Psoas muscle (tissue), 8 donors: Measurements from ENCODE around the gene GPLD1. TPM values are rescaled to one million over a fixed set of nuclear protein-coding genes. Genes with fewer than 3 reads are reported as not detected.

Experiments
- ATAC-seq, 4 donors: fragments of 200-7000 bp; cut with Tn5 transposase; one replicate each; pipeline ENCODE4 v1.9.1; 2020; ENCODE audit warnings: moderate library complexity in 3 of 4, mild to moderate bottlenecking in 2 of 4
- DNase-seq, 2 donors: peaks; one replicate each; pipeline ENCODE4 v3.0.0-alpha.2; 2020
- H3K27ac ChIP-seq: fragments of 200-600 bp; one replicate; pipeline ENCODE4 v1.8.0; 2022
- H3K27me3 ChIP-seq, 3 donors: fragments of 200-600 bp in 1 of 3; one replicate each; pipeline versions ENCODE4 v1.6.1 to v1.8.0; 2013 to 2022; ENCODE audit warnings: low read length in 2 of 3, mild to moderate bottlenecking in 2 of 3, moderate library complexity in 1 of 3; ENCODE audit not compliant: insufficient read depth in 3 of 3
- H3K36me3 ChIP-seq, 2 donors: fragments of 200-600 bp in 1 of 2; one replicate each; pipeline versions ENCODE4 v1.6.1 to v1.8.0; 2013 to 2022; ENCODE audit warnings: low read depth in 1 of 2, mild to moderate bottlenecking in 1 of 2, moderate library complexity in 1 of 2; ENCODE audit not compliant: insufficient read depth in 1 of 2
- H3K4me1 ChIP-seq: fragments of 200-600 bp; one replicate; pipeline ENCODE4 v1.8.0; 2022
- H3K4me3 ChIP-seq: fragments of 200-600 bp; one replicate; pipeline ENCODE4 v1.8.0; 2022; ENCODE audit warnings: mild to moderate bottlenecking
- H3K9me3 ChIP-seq: fragments of 200-600 bp; one replicate; pipeline ENCODE4 v1.8.0; 2022
- WGBS, 3 donors: extraction: QIAGEN DNeasy Blood & Tissue Kit; methylation state at CpG; one replicate each; pipeline versions ENCODE4 v1.1.6 to v1.1.7; 2013; 5-methylcytosine and 5-hydroxymethylcytosine counted together
- intact Hi-C, 2 donors: fragments of 100-400 bp; cut with DNase I; formaldehyde crosslinking; loops; one replicate each; pipeline versions ENCODE4 v1.11.0 to v1.14.2; 2022
- polyA plus RNA-seq, 3 donors: library from polyadenylated mRNA; stranded (reverse); fragments of 200-250 nt; gene quantifications; one replicate each; pipeline ENCODE4 v1.2.3, GENCODE V29; 2013
- total RNA-seq, 4 donors: library from RNA; stranded (reverse); fragmentation: NEBNext Ultra II Directional in 2 of 4; extraction: Animal tissue kit (Norgen Biotek cat#: 25700) in 2 of 4; gene quantifications; one replicate each; pipeline versions ENCODE4 v1.2.1 to v1.2.4, GENCODE V29; 2021 to 2023
- TF ChIP-seq, protein P1 (sequence below): fragments of 200-600 bp; IDR thresholded peaks from one replicate; pipeline ENCODE4 v1.8.0; 2022; ENCODE audit warnings: antibody characterized with exemption
- donor health status: healthy with polysubstance abuse.
- donor health status: DM: no; HTN: no; CAD: no; lungs with moderate emphysema.
- donor health status: Bipolar disorder and iron deficiency.
- donor health status: healthy.
- donor health status: DM: yes; HTN: yes; CAD: no.
- donor health status: DM: no; HTN: no; CAD: no.
- donor health status: DM: no; HTN: no; CAD: no.
- donor health status: DM: yes; HTN: yes; CAD: no.

GPLD1 gene
- total and polyA plus RNA-seq, 7 donors: 0.25 to 1.1 (median 0.38) TPM

GRCh38 chr6:24506814-24507520 is 17.6 kb upstream of the GPLD1 start:
- DNase-seq: no peak
- peaks cover 2 to 55% of the 10 kb centered on the region in 2 donors for H3K36me3 ChIP-seq

GRCh38 chr6:24504649-24505586 is 15.5 kb upstream of the GPLD1 start:
- H3K36me3 ChIP-seq: peaks cover 2 to 41% of the 10 kb centered on the region in 2 donors
- no peak overlapping the region for H3K4me3 ChIP-seq
- H3K9me3 ChIP-seq: no peaks in the 10 kb centered on the region
- ATAC-seq: no peak
- intact Hi-C loops: no loop called here
- DNase-seq: no peak
- H3K27me3 ChIP-seq: no peaks in the 10 kb centered on the region
- no peaks in the 10 kb centered on the region for H3K4me1 ChIP-seq
- 90 to 94% (median 92%) methylated on average over 14 of the region's 14 CpGs for WGBS, 3 donors
- TF ChIP-seq, protein P1, sequence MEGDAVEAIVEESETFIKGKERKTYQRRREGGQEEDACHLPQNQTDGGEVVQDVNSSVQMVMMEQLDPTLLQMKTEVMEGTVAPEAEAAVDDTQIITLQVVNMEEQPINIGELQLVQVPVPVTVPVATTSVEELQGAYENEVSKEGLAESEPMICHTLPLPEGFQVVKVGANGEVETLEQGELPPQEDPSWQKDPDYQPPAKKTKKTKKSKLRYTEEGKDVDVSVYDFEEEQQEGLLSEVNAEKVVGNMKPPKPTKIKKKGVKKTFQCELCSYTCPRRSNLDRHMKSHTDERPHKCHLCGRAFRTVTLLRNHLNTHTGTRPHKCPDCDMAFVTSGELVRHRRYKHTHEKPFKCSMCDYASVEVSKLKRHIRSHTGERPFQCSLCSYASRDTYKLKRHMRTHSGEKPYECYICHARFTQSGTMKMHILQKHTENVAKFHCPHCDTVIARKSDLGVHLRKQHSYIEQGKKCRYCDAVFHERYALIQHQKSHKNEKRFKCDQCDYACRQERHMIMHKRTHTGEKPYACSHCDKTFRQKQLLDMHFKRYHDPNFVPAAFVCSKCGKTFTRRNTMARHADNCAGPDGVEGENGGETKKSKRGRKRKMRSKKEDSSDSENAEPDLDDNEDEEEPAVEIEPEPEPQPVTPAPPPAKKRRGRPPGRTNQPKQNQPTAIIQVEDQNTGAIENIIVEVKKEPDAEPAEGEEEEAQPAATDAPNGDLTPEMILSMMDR: no peak
- no peak overlapping the region for H3K27ac ChIP-seq

More at GRCh38 chr6:24506814-24507520, 17.6 kb upstream of the GPLD1 start:
- Histone ChIP-seq H3K27ac (peak overlapping the region; percentile 61), H3K4me1 (no peaks in the 10 kb centered on the region), H3K4me3 (no peak overlapping the region), H3K27me3 (no peaks in the 10 kb centered on the region), H3K9me3 (no peaks in the 10 kb centered on the region)
- intact Hi-C loops: no loop called here
- TF ChIP-seq, protein P1: no peak
- ATAC-seq: peak in 3 of 4 donors; percentile 52 to 93 (median 78)
- 41 to 57% (median 45%) methylated on average over 3 of the region's 3 CpGs for WGBS, 3 donors

GRCh38 chr6:24504287-24504648 is 14.9 kb upstream of the GPLD1 start:
- TF ChIP-seq, protein P1: no peak
- DNase-seq (no peak), ATAC-seq (no peak)
- H3K36me3 ChIP-seq: peaks cover 2 to 41% of the 10 kb centered on the region in 2 donors
- no peak overlapping the region for H3K27ac ChIP-seq
- H3K27me3 ChIP-seq: no peaks in the 10 kb centered on the region
- intact Hi-C loops: no loop called here
- H3K4me1 ChIP-seq: no peaks in the 10 kb centered on the region
- H3K9me3 ChIP-seq: no peaks in the 10 kb centered on the region
- no peak overlapping the region for H3K4me3 ChIP-seq
- 90 to 97% (median 94%) methylated on average over 1 of the region's 1 CpG for WGBS, 3 donors

DNA sequence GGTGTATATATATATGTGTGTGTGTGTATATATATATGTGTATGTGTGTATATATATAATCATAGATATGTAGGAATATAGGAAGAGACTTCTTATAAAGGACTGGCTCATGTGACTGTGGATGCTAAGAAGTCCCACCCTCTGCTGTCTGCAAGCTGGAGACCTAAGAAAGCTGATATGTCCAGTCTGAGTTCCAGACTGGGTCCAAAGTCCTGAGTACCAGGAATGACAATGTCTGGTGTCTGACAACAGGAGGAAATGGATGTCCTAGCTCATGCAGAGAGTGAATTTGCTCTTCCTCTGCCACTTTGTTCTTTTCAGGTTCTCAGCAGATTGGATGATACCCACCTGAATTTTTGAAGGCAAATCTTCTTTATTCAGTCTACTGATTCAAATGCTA is 12.5 kb upstream of the GPLD1 start:
- intact Hi-C loops: no loop called here
- H3K27ac ChIP-seq: no peak overlapping the region
- no peaks in the 10 kb centered on the region for H3K4me1 ChIP-seq
- no peaks in the 10 kb centered on the region for H3K9me3 ChIP-seq
- H3K36me3 ChIP-seq: peaks cover 3 to 43% of the 10 kb centered on the region in 2 donors
- peak in 1 of 4 donors; percentile 47 for ATAC-seq
- no peaks in the 10 kb centered on the region for H3K27me3 ChIP-seq
- no peak for DNase-seq
- no peak overlapping the region for H3K4me3 ChIP-seq
- TF ChIP-seq, protein P1: no peak
